Activated CD4-positive, alpha-beta memory T cell treated with anti-CD3 and anti-CD28 coated beads for 36 hours (primary cell): ENCODE results near the gene SRCIN1. TPM values are rescaled to one million over a fixed set of nuclear protein-coding genes. Genes with fewer than 3 reads are reported as not detected.

ENCODE experiments used
- CTCF ChIA-PET: fragments of 350-600 bp; sonication (Branson Sonifier 250); formaldehyde crosslinking; loops from one replicate; lab custom pipeline; 2021; ENCODE audit warnings: antibody characterized with exemption, inconsistent platforms; lab: Charles Lee
- POLR2A ChIA-PET: fragments of 350-600 bp; sonication (Branson Sonifier 250); formaldehyde crosslinking; loops from one replicate; lab custom pipeline; 2021; ENCODE audit warnings: antibody characterized with exemption; lab: Charles Lee
- DNase-seq: peaks from one replicate; pipeline ENCODE4 v3.0.0-alpha.2; 2020
- H3K27ac Mint-ChIP-seq: one replicate; pipeline ENCODE4 v1.8.0; 2021; ENCODE audit warnings: mixed read lengths
- H3K27me3 Mint-ChIP-seq: one replicate; pipeline ENCODE4 v1.8.0; 2021; ENCODE audit warnings: mixed read lengths
- H3K36me3 Mint-ChIP-seq: one replicate; pipeline ENCODE4 v1.8.0; 2021; ENCODE audit warnings: mixed read lengths
- H3K4me1 Mint-ChIP-seq: one replicate; pipeline ENCODE4 v1.8.0; 2021; ENCODE audit warnings: low read depth, mixed read lengths
- H3K4me3 Mint-ChIP-seq: one replicate; pipeline ENCODE4 v1.8.0; 2021; ENCODE audit warnings: mild to moderate bottlenecking, mixed read lengths
- H3K9me3 Mint-ChIP-seq: one replicate; pipeline ENCODE4 v1.8.0; 2021; ENCODE audit warnings: mixed read lengths
- intact Hi-C: fragments of 100-400 bp; cut with micrococcal nuclease; formaldehyde crosslinking; loops from one replicate; pipeline ENCODE4 v1.15.1; 2023
- total RNA-seq, 2 experiments: library from RNA; stranded (reverse); gene quantifications; one replicate each; pipeline ENCODE4 v1.2.3, GENCODE V29; 2021

SRCIN1 gene
- total RNA-seq, 2 experiments from 2014 or later: 0.92 to 1.6 TPM

GRCh38 chr17:38613525-38613980 is 7.8 kb upstream of the SRCIN1 start:
- no peaks in the 10 kb centered on the region for H3K4me1 Mint-ChIP-seq
- intact Hi-C loops: no loop called here
- ChIA-PET CTCF (no interaction called here), POLR2A (interaction anchor here (0.5 kb wide), 1 partner anchor 29 kb away, joined by 3 read pairs; no protein-coding TSS in a partner anchor)
- no peaks in the 10 kb centered on the region for H3K36me3 Mint-ChIP-seq
- H3K27me3 Mint-ChIP-seq: peaks cover 44% of the 10 kb centered on the region
- no peak overlapping the region for H3K4me3 Mint-ChIP-seq
- DNase-seq: no peak
- H3K27ac Mint-ChIP-seq: no peak overlapping the region
- H3K9me3 Mint-ChIP-seq: peaks cover 6% of the 10 kb centered on the region

DNA sequence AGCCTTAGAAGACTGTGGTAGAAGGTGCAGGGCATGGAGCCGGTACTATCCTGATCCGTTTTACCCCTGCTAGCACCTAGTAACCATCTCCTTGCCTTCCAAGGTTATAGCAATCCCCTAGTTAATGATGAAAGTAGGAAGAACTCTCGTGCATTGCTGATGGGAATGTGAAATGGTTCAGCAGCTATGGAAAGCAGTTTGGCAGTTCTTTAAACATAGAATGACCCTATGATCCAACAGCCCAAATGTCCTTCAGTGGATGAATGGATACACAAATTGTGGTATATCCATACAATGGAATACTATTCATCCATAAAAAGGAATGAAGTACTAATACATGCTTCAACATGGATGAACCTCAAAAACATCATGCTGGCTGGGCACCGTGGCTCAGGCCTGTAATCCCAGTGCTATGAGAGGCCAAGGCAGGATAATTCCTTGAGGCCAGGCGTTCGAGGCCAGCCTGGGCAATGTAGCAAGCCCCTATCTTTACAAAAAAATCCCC is 6.2 kb upstream of the SRCIN1 start:
- intact Hi-C loops: no loop called here
- H3K27me3 Mint-ChIP-seq: peaks cover 56% of the 10 kb centered on the region
- H3K36me3 Mint-ChIP-seq: no peaks in the 10 kb centered on the region
- no peak overlapping the region for H3K27ac Mint-ChIP-seq
- ChIA-PET CTCF (no interaction called here), POLR2A (no interaction called here)
- H3K9me3 Mint-ChIP-seq: peaks cover 6% of the 10 kb centered on the region
- H3K4me3 Mint-ChIP-seq: no peak overlapping the region
- DNase-seq: no peak
- H3K4me1 Mint-ChIP-seq: peaks cover 5% of the 10 kb centered on the region

DNA sequence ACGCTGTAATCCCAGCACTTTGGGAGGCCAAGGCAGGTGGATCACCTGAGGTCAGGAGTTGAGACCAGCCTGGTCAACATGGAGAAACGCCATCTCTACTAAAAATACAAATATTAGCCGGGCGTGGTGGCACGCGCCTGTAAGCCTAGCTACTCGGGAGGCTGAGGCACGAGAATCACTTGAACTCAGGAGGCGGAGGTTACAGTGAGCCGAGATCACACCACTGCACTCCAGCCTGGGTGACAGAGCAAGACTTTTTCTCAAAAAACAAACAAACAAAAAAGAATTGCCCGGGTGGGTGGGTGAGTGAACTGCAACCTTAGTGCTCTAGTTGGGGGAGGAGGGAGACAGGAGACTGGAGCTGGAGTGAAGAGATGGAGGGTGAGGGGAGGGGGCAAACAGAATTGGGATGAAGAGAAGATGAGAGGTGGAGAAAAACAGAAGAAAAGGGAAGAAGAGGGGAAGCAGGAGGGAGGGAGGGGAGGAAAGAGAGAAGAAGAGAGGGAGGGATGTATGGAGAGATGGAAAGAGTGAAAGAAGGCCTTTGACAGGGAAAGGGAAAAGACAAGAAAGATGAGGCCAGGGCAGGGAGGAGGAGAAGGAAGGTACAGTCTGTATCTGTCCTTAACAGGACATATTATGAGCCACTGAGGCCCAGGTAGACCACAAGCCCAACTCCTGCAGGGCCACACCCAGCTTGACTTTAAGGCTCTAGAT is 5.5 kb upstream of the SRCIN1 start:
- Mint-ChIP-seq H3K4me1 (peaks cover 9% of the 10 kb centered on the region), H3K4me3 (no peak overlapping the region), H3K36me3 (no peaks in the 10 kb centered on the region), H3K9me3 (peaks cover 6% of the 10 kb centered on the region), H3K27me3 (peaks cover 61% of the 10 kb centered on the region), H3K27ac (no peak overlapping the region)
- CTCF ChIA-PET: no interaction called here
- DNase-seq: no peak
- intact Hi-C loops: no loop called here
- POLR2A ChIA-PET: no interaction called here

DNA sequence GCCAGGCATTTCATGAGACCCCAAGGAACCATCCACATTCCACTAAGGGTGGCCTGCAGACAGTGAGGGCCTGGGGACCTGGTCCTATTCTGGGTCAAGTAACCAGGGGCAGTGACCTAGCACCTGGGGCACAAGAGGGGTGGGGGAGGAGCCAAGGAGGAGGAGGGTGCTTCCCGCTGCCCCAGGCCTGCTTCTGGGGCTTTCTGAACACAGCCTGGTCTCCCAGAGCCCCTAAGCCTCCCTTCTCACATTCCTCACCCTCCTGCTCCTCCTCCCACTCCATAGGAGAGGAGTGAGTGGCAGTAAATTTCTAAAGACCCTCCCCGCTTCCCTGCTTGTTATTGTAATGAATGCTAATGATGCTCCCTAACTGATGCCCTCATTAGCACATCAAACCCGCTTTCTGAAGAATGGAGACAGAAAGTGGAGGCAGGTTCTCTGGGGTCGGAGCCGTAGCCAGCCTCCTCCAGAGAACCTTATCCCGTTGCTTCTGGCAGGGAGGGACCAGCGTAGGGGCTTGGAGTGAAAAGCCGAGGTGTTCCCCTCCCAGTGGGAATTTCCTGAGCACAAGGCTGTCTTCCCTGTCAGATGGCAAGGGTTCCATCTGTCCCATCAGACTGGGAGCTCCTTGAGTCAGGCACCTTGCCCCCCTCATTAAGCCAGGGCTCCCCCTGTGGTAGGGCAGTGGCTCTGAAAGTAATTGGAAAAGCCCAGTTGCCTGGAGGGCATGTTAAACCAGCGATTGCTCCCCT is 3.7 kb upstream of the SRCIN1 start:
- Mint-ChIP-seq H3K4me3 (no peak overlapping the region), H3K27me3 (peaks cover 66% of the 10 kb centered on the region), H3K9me3 (peaks cover 6% of the 10 kb centered on the region), H3K4me1 (peaks cover 9% of the 10 kb centered on the region), H3K27ac (no peak overlapping the region), H3K36me3 (no peaks in the 10 kb centered on the region)
- CTCF ChIA-PET: interaction anchor here (1.0 kb wide), 1 partner anchor 27 kb away, joined by 4 read pairs; no protein-coding TSS in a partner anchor
- intact Hi-C loops: loop anchor here (5.0 kb wide), 1 partner anchor 63 kb away; the partner anchor contains the start of gene EPOP
- POLR2A ChIA-PET: no interaction called here
- DNase-seq: no peak

GRCh38 chr17:38608648-38609047 is 2.9 kb upstream of the SRCIN1 start:
- intact Hi-C loops: loop anchor here (5.0 kb wide), 1 partner anchor 64 kb away; the partner anchor contains the start of gene EPOP
- Mint-ChIP-seq H3K4me3 (no peak overlapping the region), H3K4me1 (peaks cover 9% of the 10 kb centered on the region), H3K27ac (no peak overlapping the region), H3K36me3 (no peaks in the 10 kb centered on the region), H3K9me3 (peaks cover 6% of the 10 kb centered on the region), H3K27me3 (peaks cover 65% of the 10 kb centered on the region)
- no peak for DNase-seq
- POLR2A ChIA-PET: no interaction called here
- CTCF ChIA-PET: interaction anchor here (0.7 to 5.1 kb wide), 3 partner anchors 27 to 53 kb away, joined by 3 to 52 read pairs (median 6); no protein-coding TSS in a partner anchor

DNA sequence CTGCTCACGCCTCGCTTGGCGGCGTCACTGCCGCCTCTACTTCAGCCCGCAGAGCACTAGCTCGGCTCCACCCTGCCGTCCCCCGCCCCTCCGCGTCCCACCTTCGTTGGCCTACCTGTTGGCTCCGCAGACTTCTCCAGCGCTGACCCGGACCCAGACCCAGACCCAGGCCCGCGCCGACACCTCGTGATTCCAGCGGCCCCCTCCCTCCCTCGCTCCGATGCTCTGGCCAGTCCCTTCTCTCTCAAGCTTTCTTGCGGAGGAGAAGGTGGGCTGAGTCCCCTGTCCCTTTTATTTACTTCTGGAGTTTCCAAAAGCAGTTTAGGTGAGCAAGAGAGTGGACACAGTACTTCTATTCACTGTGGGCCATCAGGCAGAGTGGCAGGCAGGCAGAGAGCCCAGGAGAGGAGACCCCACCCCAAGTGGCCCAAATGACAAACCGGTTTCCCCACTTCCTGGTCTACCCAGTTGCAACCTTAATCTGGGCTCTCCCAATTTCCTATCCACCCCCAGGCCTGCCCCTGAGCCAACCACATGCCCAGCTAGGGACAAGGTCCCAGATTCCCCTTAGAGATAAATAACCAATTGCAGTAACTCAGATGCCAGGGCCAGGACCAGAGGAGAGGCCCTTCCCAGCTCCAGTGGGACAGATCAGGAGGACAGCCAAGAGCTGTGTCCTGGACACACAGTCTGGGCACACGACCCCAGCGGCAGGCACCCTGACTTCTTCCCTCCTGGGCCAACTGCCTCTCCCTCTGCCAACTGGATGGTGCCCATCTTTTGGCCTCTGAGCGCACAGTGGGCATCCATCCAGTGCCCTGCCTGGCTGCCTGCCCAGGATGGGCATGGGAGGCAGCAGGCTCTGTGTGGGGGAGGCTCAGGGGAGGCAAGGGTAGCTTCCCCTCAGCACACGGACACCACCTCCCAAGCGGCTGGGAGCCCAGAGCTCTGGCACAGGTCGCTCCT is 1.2 kb upstream of the SRCIN1 start:
- no peaks in the 10 kb centered on the region for H3K36me3 Mint-ChIP-seq
- H3K4me1 Mint-ChIP-seq: peaks cover 9% of the 10 kb centered on the region
- ChIA-PET CTCF (interaction anchor here (0.9 to 5.1 kb wide), 5 partner anchors 9 to 60 kb away, joined by 3 to 52 read pairs (median 4); no protein-coding TSS in a partner anchor), POLR2A (no interaction called here)
- no peak for DNase-seq
- H3K9me3 Mint-ChIP-seq: peaks cover 3% of the 10 kb centered on the region
- intact Hi-C loops: loop anchor here (5.0 kb wide), 1 partner anchor 65 kb away; the partner anchor contains the start of gene EPOP
- peaks cover 69% of the 10 kb centered on the region for H3K27me3 Mint-ChIP-seq
- H3K4me3 Mint-ChIP-seq: peak overlapping the region; percentile 65
- no peak overlapping the region for H3K27ac Mint-ChIP-seq

DNA sequence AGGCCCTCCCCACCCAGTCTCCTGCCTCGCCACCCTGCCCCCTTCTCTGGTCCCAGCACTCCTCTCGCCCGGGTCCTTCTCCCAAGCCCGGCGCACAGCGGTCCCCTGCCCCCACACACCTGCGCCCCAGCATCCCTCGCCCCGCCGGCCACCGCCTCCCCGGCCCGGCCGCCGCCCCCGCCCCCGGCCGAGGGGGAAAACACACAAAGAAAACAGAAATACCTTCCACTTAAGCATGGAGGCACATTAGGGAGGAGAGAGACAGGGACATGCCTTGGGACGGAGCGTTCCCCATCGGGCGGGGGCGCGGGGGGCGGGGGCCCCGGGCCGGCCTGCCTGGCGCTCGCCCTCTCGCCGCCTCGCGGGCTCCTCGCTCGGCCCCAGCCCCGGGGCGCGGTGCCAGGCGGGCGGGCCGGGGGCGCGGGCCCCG is 326 bp downstream of the SRCIN1 start:
- Mint-ChIP-seq H3K36me3 (no peaks in the 10 kb centered on the region), H3K4me1 (peaks cover 9% of the 10 kb centered on the region), H3K27me3 (peaks cover 73% of the 10 kb centered on the region), H3K4me3 (peak overlapping the region; percentile 26), H3K9me3 (no peaks in the 10 kb centered on the region), H3K27ac (no peak overlapping the region)
- intact Hi-C loops: loop anchor here (2.0 to 5.0 kb wide), 2 partner anchors 47 to 67 kb away; partner anchors contain the start of gene EPOP
- no peak for DNase-seq
- ChIA-PET POLR2A (interaction anchor here (0.7 kb wide), 1 partner anchor 58 kb away, joined by 3 read pairs; no protein-coding TSS in a partner anchor), CTCF (interaction anchor here (0.7 to 5.1 kb wide), 5 partner anchors 22 to 130 kb away, joined by 3 to 52 read pairs (median 4); no protein-coding TSS in a partner anchor)

DNA sequence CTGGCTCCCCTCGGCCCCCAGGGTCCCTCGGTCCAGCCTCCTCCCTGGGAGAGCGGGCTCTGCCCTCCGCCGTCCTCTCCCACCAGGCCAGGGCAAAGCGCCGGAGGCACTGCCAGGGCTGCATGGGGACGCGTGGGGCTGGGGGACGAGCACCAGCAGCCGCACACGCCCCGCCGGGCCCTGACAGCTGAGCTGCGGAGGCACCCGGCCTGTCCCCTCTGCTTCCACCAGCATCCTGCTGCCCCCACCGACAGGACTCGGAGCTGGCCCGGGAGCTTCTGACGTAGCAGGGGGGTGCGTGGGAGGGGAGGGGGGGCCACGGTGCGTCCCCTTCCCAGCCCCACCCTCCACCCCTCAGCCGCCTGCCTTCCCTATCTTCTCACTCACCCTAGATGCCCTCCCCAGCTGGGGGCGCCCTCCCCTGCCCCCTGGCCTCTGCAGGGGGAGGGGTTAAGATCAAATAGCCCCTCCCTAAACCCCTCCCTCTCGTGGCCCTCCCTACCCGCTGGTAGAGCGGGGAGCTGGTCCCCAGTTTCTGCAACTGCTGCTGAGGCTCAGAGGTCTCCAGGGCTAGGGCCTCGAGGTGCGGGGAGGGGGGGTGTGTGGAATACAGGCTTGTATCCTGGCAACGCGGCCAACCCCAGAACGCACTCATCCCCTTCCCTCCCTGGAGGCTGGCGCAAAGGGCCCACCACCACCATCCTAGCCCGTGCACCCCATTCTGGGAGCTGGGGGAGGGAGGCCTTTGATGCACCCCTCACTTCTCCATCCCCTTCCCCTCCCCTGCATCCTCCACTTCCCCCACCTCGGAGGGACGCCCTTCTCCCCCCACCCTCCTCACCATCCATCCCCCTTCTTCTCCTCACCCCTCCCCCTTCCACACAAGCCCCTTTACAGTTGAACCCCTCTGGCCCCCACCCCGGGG is 1.0 kb downstream of the SRCIN1 start:
- POLR2A ChIA-PET: no interaction called here
- H3K4me1 Mint-ChIP-seq: peaks cover 9% of the 10 kb centered on the region
- DNase-seq: peak; percentile 45
- CTCF ChIA-PET: interaction anchor here (0.8 to 5.1 kb wide), 7 partner anchors 22 to 130 kb away, joined by 3 to 52 read pairs (median 3); no protein-coding TSS in a partner anchor
- H3K9me3 Mint-ChIP-seq: no peaks in the 10 kb centered on the region
- H3K27me3 Mint-ChIP-seq: peaks cover 74% of the 10 kb centered on the region
- intact Hi-C loops: loop anchor here (2.0 to 5.0 kb wide), 2 partner anchors 46 to 68 kb away; partner anchors contain the start of gene EPOP
- no peaks in the 10 kb centered on the region for H3K36me3 Mint-ChIP-seq
- H3K4me3 Mint-ChIP-seq: peak overlapping the region; percentile 26
- no peak overlapping the region for H3K27ac Mint-ChIP-seq

GRCh38 chr17:38603786-38604478 is 1.8 kb downstream of the SRCIN1 start:
- no peak for DNase-seq
- Mint-ChIP-seq H3K27me3 (peaks cover 67% of the 10 kb centered on the region), H3K4me3 (no peak overlapping the region), H3K4me1 (peaks cover 9% of the 10 kb centered on the region), H3K27ac (no peak overlapping the region), H3K36me3 (no peaks in the 10 kb centered on the region), H3K9me3 (no peaks in the 10 kb centered on the region)
- intact Hi-C loops: loop anchor here (2.0 kb wide), 1 partner anchor 45 kb away; no protein-coding TSS in a partner anchor
- ChIA-PET POLR2A (no interaction called here), CTCF (interaction anchor here (0.8 to 5.1 kb wide), 8 partner anchors 21 to 254 kb away, joined by 3 to 52 read pairs (median 4); no protein-coding TSS in a partner anchor)
